CD14-positive monocyte (primary cell): ENCODE measurements around the gene STYX. TPM values are rescaled to one million over a fixed set of nuclear protein-coding genes. Genes with fewer than 3 reads are reported as not detected.

Source experiments
- DNase-seq, 3 donors: peaks; one replicate each; pipeline ENCODE4 v3.0.0-alpha.2; 2011 to 2022
- H2AFZ ChIP-seq: 2 replicates; pipeline ENCODE4 v1.6.0; 2012; ENCODE audit warnings: mild to moderate bottlenecking, low read depth, low read length, inconsistent platforms; ENCODE audit not compliant: insufficient read depth, poor library complexity, severe bottlenecking
- H3K27ac ChIP-seq, 2 donors: 1 replicate in 1 of 2; 2 replicates in 1 of 2; pipeline ENCODE4 v1.5.1; 2012 to 2013; ENCODE audit warnings: low read length in 2 of 2, control low read depth in 1 of 2, inconsistent platforms in 1 of 2, low read depth in 1 of 2, mild to moderate bottlenecking in 1 of 2
- H3K27me3 ChIP-seq, 2 donors: one replicate each; pipeline versions ENCODE4 v1.6.0 to v1.6.1; 2011 to 2013; ENCODE audit warnings: low read length in 2 of 2; ENCODE audit not compliant: control insufficient read depth in 2 of 2, insufficient read depth in 2 of 2
- H3K36me3 ChIP-seq, 2 donors: replicated peaks in 1 of 2; 1 replicate in 1 of 2; 2 replicates in 1 of 2; pipeline versions ENCODE4 v1.5.1 to v1.6.1; 2012 to 2013; ENCODE audit warnings: low read length in 2 of 2, control low read depth in 1 of 2, inconsistent platforms in 1 of 2, mild to moderate bottlenecking in 1 of 2; ENCODE audit not compliant: insufficient read depth in 2 of 2, control insufficient read depth in 1 of 2
- H3K4me1 ChIP-seq, 2 donors: 1 replicate in 1 of 2; 2 replicates in 1 of 2; pipeline versions ENCODE4 v1.5.1 to v1.6.1; 2012 to 2013; ENCODE audit warnings: low read length in 2 of 2, control low read depth in 1 of 2, inconsistent platforms in 1 of 2, mild to moderate bottlenecking in 1 of 2, moderate library complexity in 1 of 2; ENCODE audit not compliant: insufficient read depth in 2 of 2, control insufficient read depth in 1 of 2
- H3K4me2 ChIP-seq: replicated peaks from 2 replicates; pipeline ENCODE3; 2012; ENCODE audit warnings: low read length, moderate library complexity, mild to moderate bottlenecking; ENCODE audit not compliant: poor library complexity, severe bottlenecking; ENCODE audit errors: extremely low read depth
- H3K4me3 ChIP-seq, 3 experiments: fragments of 200-600 bp in 1 of 3; sonication (generic) in 1 of 3; replicated peaks in 1 of 3; 1 replicate in 2 of 3; 2 replicates in 1 of 3; pipeline ENCODE4 v1.5.1; 2011 to 2013; ENCODE audit warnings: low read length in 3 of 3, mild to moderate bottlenecking in 3 of 3, control low read depth in 2 of 3, low read depth in 2 of 3, inconsistent platforms in 1 of 3, moderate library complexity in 1 of 3
- H3K79me2 ChIP-seq: 2 replicates; pipeline ENCODE4 v1.6.0; 2012; ENCODE audit warnings: mild to moderate bottlenecking, control low read depth, inconsistent platforms, low read length, moderate library complexity; ENCODE audit not compliant: insufficient read depth
- H3K9ac ChIP-seq: 2 replicates; pipeline ENCODE4 v1.6.0; 2017; ENCODE audit warnings: low read length, mild to moderate bottlenecking; ENCODE audit not compliant: insufficient read depth, poor library complexity, severe bottlenecking
- H3K9me3 ChIP-seq, 2 donors: replicated peaks in 1 of 2; 1 replicate in 1 of 2; 2 replicates in 1 of 2; pipeline versions ENCODE4 v1.5.1 to v1.6.1; 2012 to 2013; ENCODE audit warnings: low read length in 2 of 2, control low read depth in 1 of 2; ENCODE audit not compliant: control insufficient read depth in 1 of 2, insufficient read depth in 1 of 2
- H4K20me1 ChIP-seq: 2 replicates; pipeline ENCODE4 v1.6.0; 2012; ENCODE audit warnings: mild to moderate bottlenecking, low read length, control low read depth, moderate library complexity; ENCODE audit not compliant: insufficient read depth
- H3K27ac Mint-ChIP-seq, 7 donors: one replicate each; pipeline ENCODE4 v1.8.0; 2020; ENCODE audit warnings: mild to moderate bottlenecking in 7 of 7, mixed read lengths in 7 of 7, moderate library complexity in 6 of 7, inconsistent platforms in 2 of 7
- H3K27me3 Mint-ChIP-seq, 3 donors: one replicate each; pipeline ENCODE4 v1.8.0; 2021 to 2022; ENCODE audit warnings: low read depth in 3 of 3, mild to moderate bottlenecking in 3 of 3, mixed read lengths in 3 of 3, moderate library complexity in 3 of 3, inconsistent platforms in 1 of 3
- H3K36me3 Mint-ChIP-seq, 2 donors: one replicate each; pipeline ENCODE4 v1.8.0; 2020; ENCODE audit warnings: mixed read lengths in 2 of 2, inconsistent platforms in 1 of 2, mild to moderate bottlenecking in 1 of 2
- H3K4me1 Mint-ChIP-seq: one replicate; pipeline ENCODE4 v1.8.0; 2020; ENCODE audit warnings: mild to moderate bottlenecking, mixed read lengths
- H3K4me3 Mint-ChIP-seq, 2 donors: one replicate each; pipeline ENCODE4 v1.8.0; 2020; ENCODE audit warnings: mild to moderate bottlenecking in 2 of 2, mixed read lengths in 2 of 2, moderate library complexity in 1 of 2
- H3K9me3 Mint-ChIP-seq, 7 donors: one replicate each; pipeline ENCODE4 v1.8.0; 2020 to 2022; ENCODE audit warnings: mixed read lengths in 7 of 7, mild to moderate bottlenecking in 6 of 7, moderate library complexity in 6 of 7, inconsistent platforms in 2 of 7
- WGBS: methylation state at CpG from one replicate; pipeline ENCODE4 v1.1.5; 2013; ENCODE audit warnings: missing lambda C conversion rate; ENCODE audit not compliant: insufficient coverage; 5-methylcytosine and 5-hydroxymethylcytosine counted together
- intact Hi-C, 2 donors: fragments of 100-400 bp; cut with micrococcal nuclease; formaldehyde crosslinking; loops; one replicate each; pipeline versions ENCODE4 v1.15.0 to v1.15.1; 2023
- polyA plus RNA-seq, 3 donors: library from polyadenylated mRNA; depleted of rRNA in 1 of 3; unstranded in 2 of 3; stranded (reverse) in 1 of 3; fragments of 300-500 nt in 2 of 3; fragments of >200 nt in 1 of 3; fragmentation: Illumina TruSeq in 2 of 3; gene quantifications; 1 replicate in 2 of 3; 2 replicates in 1 of 3; pipeline ENCODE4 v1.2.3, GENCODE V29; 2012 to 2021
- TF ChIP-seq, protein P1 (sequence below): fragments of 200-600 bp; IDR thresholded peaks from one replicate; pipeline ENCODE4 v1.8.0; 2022; ENCODE audit warnings: antibody characterized with exemption, mild to moderate bottlenecking

STYX gene
- polyA plus RNA-seq, 3 donors, result 7.3 to 16.7 (median 12.0) TPM

DNA sequence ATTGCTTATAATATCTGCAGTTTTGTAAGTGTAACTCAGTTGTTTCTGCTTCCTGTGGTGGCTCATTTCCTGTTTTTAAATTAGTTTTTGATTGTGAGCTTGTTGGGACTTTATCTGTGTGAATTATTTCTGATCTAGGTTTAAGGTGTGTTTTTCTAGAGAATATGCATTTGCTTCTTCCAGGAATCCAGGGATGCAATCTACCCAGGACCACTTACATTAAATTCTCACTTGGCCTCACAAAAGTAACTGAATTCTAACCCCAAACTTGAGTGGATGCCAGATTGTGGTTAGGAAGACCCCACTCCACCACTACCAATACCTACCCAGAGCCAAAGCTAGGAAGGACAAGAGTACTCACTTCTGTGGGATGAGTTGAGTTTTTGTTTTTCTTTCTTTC lies 11.9 kb downstream of the STYX start:
- peak overlapping the region; percentile 72 to 97 for H3K27ac ChIP-seq
- peaks cover 21% of the 10 kb centered on the region for H3K4me1 Mint-ChIP-seq
- TF ChIP-seq, protein P1, sequence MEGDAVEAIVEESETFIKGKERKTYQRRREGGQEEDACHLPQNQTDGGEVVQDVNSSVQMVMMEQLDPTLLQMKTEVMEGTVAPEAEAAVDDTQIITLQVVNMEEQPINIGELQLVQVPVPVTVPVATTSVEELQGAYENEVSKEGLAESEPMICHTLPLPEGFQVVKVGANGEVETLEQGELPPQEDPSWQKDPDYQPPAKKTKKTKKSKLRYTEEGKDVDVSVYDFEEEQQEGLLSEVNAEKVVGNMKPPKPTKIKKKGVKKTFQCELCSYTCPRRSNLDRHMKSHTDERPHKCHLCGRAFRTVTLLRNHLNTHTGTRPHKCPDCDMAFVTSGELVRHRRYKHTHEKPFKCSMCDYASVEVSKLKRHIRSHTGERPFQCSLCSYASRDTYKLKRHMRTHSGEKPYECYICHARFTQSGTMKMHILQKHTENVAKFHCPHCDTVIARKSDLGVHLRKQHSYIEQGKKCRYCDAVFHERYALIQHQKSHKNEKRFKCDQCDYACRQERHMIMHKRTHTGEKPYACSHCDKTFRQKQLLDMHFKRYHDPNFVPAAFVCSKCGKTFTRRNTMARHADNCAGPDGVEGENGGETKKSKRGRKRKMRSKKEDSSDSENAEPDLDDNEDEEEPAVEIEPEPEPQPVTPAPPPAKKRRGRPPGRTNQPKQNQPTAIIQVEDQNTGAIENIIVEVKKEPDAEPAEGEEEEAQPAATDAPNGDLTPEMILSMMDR, result no peak
- H3K9me3 ChIP-seq, result no peaks in the 10 kb centered on the region
- peaks cover 22 to 26% of the 10 kb centered on the region in 2 donors for H3K4me1 ChIP-seq
- no peaks in the 10 kb centered on the region for H3K27me3 Mint-ChIP-seq
- peaks cover 6% of the 10 kb centered on the region for H4K20me1 ChIP-seq
- peak overlapping the region; percentile 3 to 62 (median 37) for H3K4me3 ChIP-seq
- peak overlapping the region; percentile 90 to 97 (median 95) for H3K27ac Mint-ChIP-seq
- peak overlapping the region; percentile 54 for H3K9ac ChIP-seq
- H2AFZ ChIP-seq, result peak overlapping the region; percentile 68
- H3K27me3 ChIP-seq, result no peaks in the 10 kb centered on the region
- peaks cover 25 to 30% of the 10 kb centered on the region in 2 donors for H3K36me3 Mint-ChIP-seq
- peak overlapping the region; percentile 7 to 72 for H3K4me3 Mint-ChIP-seq
- peaks cover 17 to 19% of the 10 kb centered on the region in 2 donors for H3K36me3 ChIP-seq
- H3K4me2 ChIP-seq, result peak overlapping the region; percentile 68
- peaks cover 0 to 2% (median 0%) of the 10 kb centered on the region in 7 donors for H3K9me3 Mint-ChIP-seq
- intact Hi-C loops, result loop anchor here in 1 of 2 donors (10.0 kb wide), 1 partner anchor 53 kb away; the partner anchor contains the start of gene GNPNAT1
- DNase-seq, result peak in 1 of 3 donors; percentile 6
- peaks cover 79% of the 10 kb centered on the region for H3K79me2 ChIP-seq

DNA sequence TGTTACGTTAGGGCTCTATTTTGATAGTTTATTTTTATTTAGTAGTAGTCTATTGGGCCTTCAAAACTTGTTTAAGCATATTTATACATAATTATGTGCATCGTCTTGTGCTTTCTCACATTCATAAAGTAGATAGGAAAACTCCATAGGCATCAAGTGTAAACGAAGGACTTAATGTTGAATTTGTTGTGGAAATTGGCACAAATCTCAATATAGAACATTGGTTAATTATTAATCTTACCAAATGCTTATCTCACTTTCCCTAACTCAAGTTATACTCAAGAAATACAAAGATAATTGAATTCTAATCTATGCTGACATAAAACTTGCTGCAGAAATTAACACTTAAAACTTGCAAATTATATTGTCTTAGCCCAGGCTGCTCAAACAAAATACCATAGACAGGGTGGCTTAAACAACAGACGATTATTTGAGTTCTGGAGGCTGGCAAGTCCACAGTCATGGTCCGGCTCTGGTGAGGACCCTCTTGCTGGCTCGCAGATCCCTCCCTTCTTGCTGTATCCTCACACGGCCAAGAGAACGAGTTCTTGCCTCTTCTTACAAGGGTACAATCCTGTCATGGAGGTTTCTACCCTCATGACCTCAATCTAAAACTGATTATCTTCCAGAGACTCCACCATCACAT lies 18.8 kb downstream of the STYX start:
- Mint-ChIP-seq H3K4me1 (no peaks in the 10 kb centered on the region), H3K27me3 (peaks cover 0 to 3% (median 0%) of the 10 kb centered on the region in 3 donors), H3K9me3 (peaks cover 0 to 2% (median 0%) of the 10 kb centered on the region in 7 donors), H3K36me3 (peaks cover 38 to 48% of the 10 kb centered on the region in 2 donors), H3K4me3 (no peak overlapping the region), H3K27ac (peak overlapping the region in 2 of 7 donors; percentile 30 to 54)
- Histone ChIP-seq H3K9me3 (no peaks in the 10 kb centered on the region), H3K36me3 (peaks cover 59 to 70% of the 10 kb centered on the region in 2 donors), H3K9ac (no peak overlapping the region), H3K27ac (no peak overlapping the region), H3K4me1 (no peaks in the 10 kb centered on the region), H3K79me2 (peaks cover 16% of the 10 kb centered on the region), H3K4me2 (no peak overlapping the region), H3K4me3 (no peak overlapping the region), H3K27me3 (no peaks in the 10 kb centered on the region), H4K20me1 (no peaks in the 10 kb centered on the region), H2AFZ (no peak overlapping the region)
- TF ChIP-seq, protein P1, result no peak
- DNase-seq, result no peak
- intact Hi-C loops, result loop anchor here in 1 of 2 donors (10.0 kb wide), 1 partner anchor 46 kb away; the partner anchor contains the start of gene GNPNAT1
- 95% methylated on average over 4 of the region's 8 CpGs for WGBS
